HG03378 (cell line): ENCODE measurements around the gene CFAP210.
"Not testable (repeated sequence)": the region's sequence is repeated elsewhere in the genome, so short reads cannot be mapped to it uniquely, and the experiment has no call there.

Experiments
- ATAC-seq: cut with Tn5 transposase; IDR thresholded peaks from one replicate; pipeline ENCODE4 v1.9.1; 2021; ENCODE audit warnings: mild to moderate bottlenecking, moderate library complexity; ENCODE audit not compliant: unreplicated experiment

CFAP210 gene

GRCh38 chr2:169713331-169713730, 19.1 kb upstream of the CFAP210 start:
- ATAC-seq = no peak

GRCh38 chr2:169712791-169713227, 18.6 kb upstream of the CFAP210 start:
- ATAC-seq = no peak

DNA sequence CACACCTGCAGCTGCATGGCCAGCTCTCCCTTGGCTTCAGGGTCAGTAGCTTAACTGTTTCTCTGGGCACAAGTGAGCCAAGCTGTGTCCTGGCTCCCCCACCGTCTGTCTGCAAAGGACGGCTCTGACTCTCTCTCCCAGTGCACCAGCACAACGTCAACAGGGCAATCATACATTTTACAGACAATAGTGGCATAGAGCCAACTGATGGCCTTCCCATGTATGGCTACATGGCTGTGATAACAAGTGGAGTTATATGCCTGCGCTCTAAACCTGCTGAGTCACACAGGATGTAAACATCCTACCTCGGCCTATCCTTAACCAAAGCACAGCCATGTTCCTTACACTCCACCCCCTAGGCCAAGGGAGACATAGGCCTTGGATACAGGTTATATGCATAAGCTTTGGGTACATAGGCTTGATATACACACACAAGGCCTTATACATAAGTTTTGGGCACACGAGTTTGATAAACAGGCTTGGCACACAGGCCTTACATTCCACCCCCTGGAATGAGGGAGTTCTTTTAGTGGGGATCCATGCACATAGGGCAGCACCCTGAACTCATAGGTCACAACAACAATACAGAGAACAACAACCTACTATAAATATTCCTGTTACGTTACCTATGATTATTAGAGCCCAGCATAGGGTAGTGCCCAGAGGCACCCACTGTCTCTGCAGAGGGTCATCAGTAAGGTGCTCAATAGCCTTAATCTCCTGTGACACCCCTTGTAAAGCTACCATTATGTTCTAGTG, 17.7 kb upstream of the CFAP210 start:
- ATAC-seq = no peak

GRCh38 chr2:169709981-169710380, 15.8 kb upstream of the CFAP210 start:
- no peak for ATAC-seq

GRCh38 chr2:169709331-169709730, 15.1 kb upstream of the CFAP210 start:
- ATAC-seq = no peak

- ATAC-seq = no peak
These were observed 13.4 kb upstream of the CFAP210 start for GRCh38 chr2:169707626-169708025.

- ATAC-seq = no peak
These were observed 11.7 kb upstream of the CFAP210 start for GRCh38 chr2:169705927-169706326.

DNA sequence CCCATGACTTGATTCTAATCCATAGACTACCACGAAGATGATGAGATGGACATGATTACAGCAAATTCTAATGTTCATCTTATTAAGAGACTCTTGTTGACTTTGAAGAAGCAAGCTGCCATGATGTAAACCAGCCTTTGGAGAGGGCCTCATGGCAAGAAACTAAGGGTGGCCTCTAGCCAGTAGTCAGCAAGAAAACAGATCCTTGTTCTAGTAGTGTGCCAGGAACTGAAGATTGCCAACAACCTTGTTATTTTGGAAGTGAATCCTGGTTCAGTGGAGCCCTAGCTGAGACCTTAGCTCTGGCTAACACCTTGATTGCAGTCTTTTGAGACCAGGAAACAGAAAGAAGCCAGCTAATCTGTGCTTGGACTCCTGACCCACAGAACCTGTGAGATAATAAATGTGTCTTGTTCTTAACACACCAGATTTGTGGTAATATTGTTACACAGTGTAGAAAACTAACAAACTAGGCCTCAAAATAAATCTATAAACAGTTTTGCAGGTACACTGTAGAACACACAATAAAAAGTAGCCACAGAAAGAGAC, 10.0 kb upstream of the CFAP210 start:
- ATAC-seq = no peak

- ATAC-seq = no peak
These were observed 8.8 kb upstream of the CFAP210 start for GRCh38 chr2:169702996-169703395.

- not testable (repeated sequence) for ATAC-seq
These were observed 5.0 kb upstream of the CFAP210 start for GRCh38 chr2:169699173-169699572.

GRCh38 chr2:169696381-169696780, 2.2 kb upstream of the CFAP210 start:
- ATAC-seq = no peak

DNA sequence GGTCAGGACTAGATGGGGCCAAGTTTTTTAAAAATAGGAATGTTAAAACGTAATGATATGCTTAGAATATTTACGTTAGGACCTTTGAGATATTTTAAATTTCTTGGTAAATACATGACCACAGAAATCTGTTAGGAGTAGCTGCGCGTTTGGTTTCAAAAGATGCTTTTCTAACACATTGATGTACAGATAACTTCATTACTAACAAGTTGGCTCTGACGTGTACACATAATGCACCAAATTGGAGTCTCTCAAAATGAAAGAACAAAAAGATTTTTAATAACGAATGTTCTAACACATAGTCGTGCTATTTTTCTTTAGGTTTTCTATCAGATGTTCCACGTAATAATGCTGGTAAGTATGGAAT, 672 bp upstream of the CFAP210 start:
- no peak for ATAC-seq

GRCh38 chr2:169693360-169693759, 845 bp downstream of the CFAP210 start:
- ATAC-seq = no peak

GRCh38 chr2:169692718-169693117, 1.5 kb downstream of the CFAP210 start:
- ATAC-seq = no peak

DNA sequence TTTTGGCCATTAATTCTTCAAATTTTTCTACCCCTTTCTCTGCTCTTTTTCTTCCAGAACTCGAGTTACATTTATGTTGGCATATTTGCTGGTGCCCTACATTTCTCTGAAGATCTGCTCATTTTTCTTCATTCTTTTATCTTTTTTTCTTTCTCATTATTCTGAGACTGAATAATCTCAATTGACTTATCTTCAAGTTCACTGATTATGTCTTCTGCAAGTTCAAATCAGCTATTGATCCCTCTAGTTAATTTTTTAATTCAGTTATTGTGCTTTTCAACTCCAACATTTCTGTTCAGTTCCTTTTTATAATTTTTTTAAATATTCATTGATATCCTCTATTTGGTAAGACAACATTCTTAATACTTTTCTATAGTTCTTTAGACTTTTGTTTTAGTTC, 3.2 kb downstream of the CFAP210 start:
- no peak for ATAC-seq

DNA sequence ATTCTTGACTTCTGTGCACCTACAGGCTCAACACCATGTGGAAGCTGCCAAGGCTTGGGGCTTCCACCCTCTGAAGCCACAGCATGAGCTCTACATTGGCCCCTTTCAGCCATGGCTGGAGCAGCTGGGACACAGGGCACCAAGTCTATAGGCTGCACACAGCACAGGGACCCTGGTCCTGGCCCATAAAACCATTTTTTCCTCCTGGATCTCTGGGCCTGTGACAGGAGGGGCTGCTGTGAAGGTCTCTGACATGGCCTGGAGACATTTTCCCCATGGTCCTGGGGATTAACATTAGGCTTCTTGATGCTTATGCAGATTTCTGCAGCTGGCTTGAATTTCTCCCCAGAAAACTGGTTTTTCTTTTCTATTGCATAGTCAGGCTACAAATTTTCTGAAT, 6.3 kb downstream of the CFAP210 start:
- not testable (repeated sequence) for ATAC-seq

- not testable (repeated sequence) for ATAC-seq
These were observed 7.4 kb downstream of the CFAP210 start for GRCh38 chr2:169686825-169687224.

DNA sequence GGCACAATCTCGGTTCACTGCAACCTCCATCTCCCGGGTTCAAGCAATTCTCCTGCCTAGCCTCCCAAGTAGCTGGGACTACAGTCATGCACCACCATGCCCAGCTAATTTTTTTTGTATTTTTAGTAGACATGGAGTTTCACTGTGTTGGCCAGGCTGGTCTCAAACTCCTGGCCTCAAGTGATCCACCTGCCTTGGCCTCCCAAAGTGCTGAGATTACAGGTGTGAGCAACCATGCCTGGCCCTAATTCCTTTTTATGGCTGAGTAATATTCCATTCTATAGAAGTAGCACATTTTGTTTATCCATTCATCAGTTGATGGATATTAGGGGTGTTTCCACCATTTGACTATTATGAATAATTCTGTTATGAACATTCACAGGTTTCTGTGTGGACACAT, 9.5 kb downstream of the CFAP210 start:
- not testable (repeated sequence) for ATAC-seq

- no peak for ATAC-seq
These were observed 10.1 kb downstream of the CFAP210 start for GRCh38 chr2:169684135-169684565.

GRCh38 chr2:169683425-169684134, 10.6 kb downstream of the CFAP210 start:
- no peak for ATAC-seq

- no peak for ATAC-seq
These were observed 11.2 kb downstream of the CFAP210 start for GRCh38 chr2:169683054-169683424.

DNA sequence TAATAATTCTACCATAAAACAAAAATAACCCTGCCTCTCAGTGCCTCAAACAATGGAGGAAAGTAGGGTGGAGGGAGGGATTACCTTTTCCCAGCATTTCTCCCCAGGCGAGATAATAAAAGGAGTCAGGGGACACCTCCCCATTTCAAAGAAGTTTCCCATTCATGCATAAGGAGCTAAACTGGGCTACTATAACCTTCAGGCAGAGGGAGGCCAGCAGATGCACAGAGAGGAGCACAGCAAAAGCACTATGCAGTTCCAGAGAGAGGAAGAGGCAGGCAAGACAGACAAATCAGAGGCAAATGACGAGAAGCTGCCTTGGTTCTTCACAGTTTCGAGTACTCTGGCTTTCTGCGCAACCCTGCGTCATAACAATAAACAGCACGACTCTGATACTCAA, 17.4 kb downstream of the CFAP210 start:
- no peak for ATAC-seq
